B cell (primary cell): ENCODE results near the gene PFN3. TPM values are rescaled to one million over a fixed set of nuclear protein-coding genes. Genes with fewer than 3 reads are reported as not detected.
"Not testable (repeated sequence)": the region's sequence is repeated elsewhere in the genome, so short reads cannot be mapped to it uniquely, and the experiment has no call there.

Source experiments
- ATAC-seq: fragments of 200-7000 bp; cut with Tn5 transposase; one replicate; pipeline ENCODE4 v1.10.0; 2021; ENCODE audit warnings: low read depth, mild to moderate bottlenecking, moderate number of reproducible peaks, moderate library complexity
- CTCF ChIA-PET: fragments of 350-600 bp; sonication (Branson Sonifier 250); formaldehyde crosslinking; loops from one replicate; lab custom pipeline; 2021; ENCODE audit warnings: antibody characterized with exemption, inconsistent platforms; lab: Charles Lee
- POLR2A ChIA-PET: fragments of 350-600 bp; sonication (Branson Sonifier 250); formaldehyde crosslinking; loops from one replicate; lab custom pipeline; 2021; ENCODE audit warnings: antibody characterized with exemption; lab: Charles Lee
- DNase-seq: peaks from one replicate; pipeline ENCODE4 v3.0.0; 2013
- H2AFZ ChIP-seq: 2 replicates; pipeline ENCODE4 v1.6.1; 2012; ENCODE audit warnings: mild to moderate bottlenecking, low read depth, low read length; ENCODE audit not compliant: insufficient read depth, poor library complexity, severe bottlenecking
- H3K27ac ChIP-seq, 2 donors: 1 replicate in 1 of 2; 2 replicates in 1 of 2; pipeline ENCODE4 v1.5.1; 2012 to 2013; ENCODE audit warnings: low read length in 2 of 2, mild to moderate bottlenecking in 2 of 2, moderate library complexity in 1 of 2
- H3K27me3 ChIP-seq, 4 experiments: fragments of 200-600 bp in 1 of 4; sonication (generic) in 1 of 4; replicated peaks in 1 of 4; 1 replicate in 2 of 4; 2 replicates in 2 of 4; pipeline versions ENCODE4 v1.6.1 to v1.7.0; 2013 to 2016; ENCODE audit warnings: low read length in 3 of 4, mild to moderate bottlenecking in 2 of 4, mixed read lengths in 1 of 4, moderate library complexity in 1 of 4; ENCODE audit not compliant: insufficient read depth in 4 of 4, control insufficient read depth in 3 of 4; ENCODE audit errors: control extremely low read depth in 1 of 4
- H3K36me3 ChIP-seq, 2 experiments: replicated peaks in 1 of 2; 1 replicate in 1 of 2; 2 replicates in 1 of 2; pipeline versions ENCODE4 v1.6.1 to v1.7.1; 2013; ENCODE audit warnings: low read length in 1 of 2; ENCODE audit not compliant: insufficient read depth in 2 of 2, control insufficient read depth in 1 of 2; ENCODE audit errors: control extremely low read depth in 1 of 2, extremely low read depth in 1 of 2
- H3K4me1 ChIP-seq, 2 donors: fragments of 200-600 bp in 1 of 2; sonication (generic) in 1 of 2; 1 replicate in 1 of 2; 2 replicates in 1 of 2; pipeline versions ENCODE4 v1.5.1 to v1.6.1; 2013 to 2017; ENCODE audit warnings: low read length in 2 of 2; ENCODE audit not compliant: control insufficient read depth in 2 of 2, insufficient read depth in 2 of 2
- H3K4me2 ChIP-seq: replicated peaks from 2 replicates; pipeline ENCODE3; 2012; ENCODE audit warnings: mild to moderate bottlenecking, low read depth, low read length; ENCODE audit not compliant: poor library complexity, severe bottlenecking
- H3K4me3 ChIP-seq, 5 experiments: fragments of 200-600 bp in 1 of 5; sonication (generic) in 1 of 5; 1 replicate in 3 of 5; 2 replicates in 2 of 5; pipeline versions ENCODE4 v1.5.1 to v1.7.0; 2011 to 2016; ENCODE audit warnings: low read length in 4 of 5, mild to moderate bottlenecking in 4 of 5, low read depth in 2 of 5, control low read depth in 1 of 5, moderate library complexity in 1 of 5; ENCODE audit not compliant: insufficient read depth in 1 of 5; ENCODE audit errors: control extremely low read depth in 1 of 5, extremely low read depth in 1 of 5
- H3K79me2 ChIP-seq: fragments of 200-600 bp; sonication (generic); one replicate; pipeline ENCODE4 v1.6.0; 2016; ENCODE audit warnings: low read length; ENCODE audit not compliant: control insufficient read depth, insufficient read depth
- H3K9ac ChIP-seq: fragments of 200-600 bp; sonication (generic); 2 replicates; pipeline ENCODE4 v1.6.1; 2017; ENCODE audit warnings: mild to moderate bottlenecking, low read length, moderate library complexity
- H3K9me3 ChIP-seq, 3 donors: one replicate each; pipeline versions ENCODE4 v1.6.1 to v1.7.1; 2013; ENCODE audit warnings: low read length in 2 of 3; ENCODE audit not compliant: control insufficient read depth in 2 of 3, insufficient read depth in 1 of 3; ENCODE audit errors: control extremely low read depth in 1 of 3
- H4K20me1 ChIP-seq: 2 replicates; pipeline ENCODE4 v1.6.0; 2012; ENCODE audit warnings: mild to moderate bottlenecking, low read length; ENCODE audit not compliant: insufficient read depth, control insufficient read depth, poor library complexity, severe bottlenecking
- H3K27ac Mint-ChIP-seq: one replicate; pipeline ENCODE4 v1.8.0; 2021; ENCODE audit warnings: mixed read lengths
- H3K27me3 Mint-ChIP-seq: one replicate; pipeline ENCODE4 v1.8.0; 2021; ENCODE audit warnings: mixed read lengths
- H3K4me1 Mint-ChIP-seq: one replicate; pipeline ENCODE4 v1.8.0; 2021; ENCODE audit warnings: mixed read lengths
- H3K4me3 Mint-ChIP-seq: one replicate; pipeline ENCODE4 v1.8.0; 2021; ENCODE audit warnings: mixed read lengths
- H3K9me3 Mint-ChIP-seq: one replicate; pipeline ENCODE4 v1.8.0; 2022; ENCODE audit warnings: mixed read lengths; ENCODE audit not compliant: insufficient read depth
- EZH2 ChIP-seq: IDR thresholded peaks from 2 replicates; pipeline ENCODE4 v1.6.1; 2012; ENCODE audit warnings: borderline replicate concordance, low read depth, mild to moderate bottlenecking, moderate library complexity, low read length; ENCODE audit not compliant: insufficient read depth, poor library complexity, severe bottlenecking
- WGBS: methylation state at CpG from one replicate; pipeline ENCODE4 v1.1.5; 2013; ENCODE audit warnings: missing lambda C conversion rate; ENCODE audit not compliant: insufficient coverage; 5-methylcytosine and 5-hydroxymethylcytosine counted together
- intact Hi-C: fragments of 100-400 bp; cut with micrococcal nuclease; formaldehyde crosslinking; loops from one replicate; pipeline ENCODE4 v1.10.0; 2022
- polyA plus RNA-seq: library from polyadenylated mRNA; depleted of rRNA; stranded (reverse); fragments of >200 nt; gene quantifications from 2 replicates; pipeline ENCODE4 v1.2.3, GENCODE V29; 2012
- total RNA-seq, 2 donors: library from RNA; stranded (reverse); fragments of 120-200 nt in 1 of 2; gene quantifications; 1 replicate in 1 of 2; 2 replicates in 1 of 2; pipeline versions ENCODE4 v1.2.3 to v1.2.4, GENCODE V29; 2013 to 2022
- TF ChIP-seq, protein P1 (sequence below): fragments of 200-600 bp; IDR thresholded peaks from one replicate; pipeline ENCODE4 v1.8.0; 2022; ENCODE audit warnings: antibody characterized with exemption, mild to moderate bottlenecking

PFN3 gene
- total and polyA plus RNA-seq, 2 donors (not counting 1 experiment from before 2014, with no cell fraction given): not detected

DNA sequence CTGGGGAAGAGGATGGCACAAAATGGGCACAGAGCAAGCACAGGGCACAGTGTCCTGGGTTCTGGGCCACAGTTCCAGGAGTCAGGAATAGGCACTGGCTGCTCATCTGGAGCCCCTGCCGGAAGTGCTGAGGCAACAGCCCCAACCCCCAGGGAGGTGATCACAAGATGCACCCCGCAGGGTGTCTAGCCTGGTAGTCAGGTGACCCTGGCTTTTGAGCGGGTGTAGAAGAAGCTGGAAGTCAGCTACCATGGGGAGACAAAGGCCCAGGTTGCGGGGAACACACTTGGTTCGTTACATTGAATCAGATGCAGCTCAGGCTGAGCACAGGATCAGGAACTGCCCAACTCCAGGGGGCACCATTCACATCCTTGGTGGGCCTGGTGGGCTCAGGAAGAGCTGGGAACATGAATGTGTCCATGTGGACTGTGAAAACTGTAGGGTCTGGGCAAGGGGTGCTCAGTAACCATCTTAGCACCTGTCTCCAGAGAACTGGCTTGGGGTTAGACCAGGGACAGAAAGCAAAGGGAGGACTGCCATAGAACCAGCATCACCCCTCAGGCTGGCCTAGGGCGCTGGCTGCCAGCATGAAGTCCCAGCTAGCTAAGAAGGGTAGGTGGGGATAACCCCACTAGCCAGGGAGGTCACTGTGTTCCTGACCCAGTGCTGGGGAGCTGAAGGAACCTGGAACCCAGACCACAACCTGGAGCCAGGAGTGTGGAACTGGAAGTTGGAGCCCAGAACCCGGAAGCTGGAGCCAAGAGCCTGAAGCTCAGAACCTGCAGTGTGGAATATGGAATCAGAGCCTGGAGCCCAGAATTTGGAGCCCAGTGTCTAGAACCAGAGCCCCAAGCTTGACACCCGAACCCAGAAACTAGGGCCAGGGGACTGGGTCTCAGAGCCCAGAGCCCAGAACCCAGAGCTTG lies 22.3 kb downstream of the PFN3 start:
- WGBS: 90% methylated on average over 7 of the region's 8 CpGs
- Histone ChIP-seq H3K36me3 (peaks cover 0 to 3% of the 10 kb centered on the region in 2 experiments), H3K27me3 (peaks cover 0 to 6% (median 0%) of the 10 kb centered on the region in 4 experiments), H3K4me2 (no peak overlapping the region), H3K4me3 (no peak overlapping the region), H3K79me2 (no peaks in the 10 kb centered on the region), H3K27ac (no peak overlapping the region), H3K9me3 (no peaks in the 10 kb centered on the region), H2AFZ (no peak overlapping the region), H3K9ac (no peak overlapping the region), H3K4me1 (peaks cover 0 to under 1% of the 10 kb centered on the region in 2 donors), H4K20me1 (no peaks in the 10 kb centered on the region)
- ChIA-PET CTCF (interaction anchor here (0.7 to 2.2 kb wide), 6 partner anchors 9 to 743 kb away, joined by 3 to 12 read pairs (median 6); no protein-coding TSS in a partner anchor), POLR2A (interaction anchor here (0.6 kb wide), 1 partner anchor 119 kb away, joined by 6 read pairs; no protein-coding TSS in a partner anchor)
- H3K27me3 Mint-ChIP-seq: peaks cover 4% of the 10 kb centered on the region
- no peaks in the 10 kb centered on the region for H3K9me3 Mint-ChIP-seq
- no peak for DNase-seq
- no peak overlapping the region for H3K27ac Mint-ChIP-seq
- H3K4me3 Mint-ChIP-seq: no peak overlapping the region
- intact Hi-C loops: no loop called here
- peaks cover 3% of the 10 kb centered on the region for H3K4me1 Mint-ChIP-seq
- TF ChIP-seq EZH2: no peak
- TF ChIP-seq, protein P1, sequence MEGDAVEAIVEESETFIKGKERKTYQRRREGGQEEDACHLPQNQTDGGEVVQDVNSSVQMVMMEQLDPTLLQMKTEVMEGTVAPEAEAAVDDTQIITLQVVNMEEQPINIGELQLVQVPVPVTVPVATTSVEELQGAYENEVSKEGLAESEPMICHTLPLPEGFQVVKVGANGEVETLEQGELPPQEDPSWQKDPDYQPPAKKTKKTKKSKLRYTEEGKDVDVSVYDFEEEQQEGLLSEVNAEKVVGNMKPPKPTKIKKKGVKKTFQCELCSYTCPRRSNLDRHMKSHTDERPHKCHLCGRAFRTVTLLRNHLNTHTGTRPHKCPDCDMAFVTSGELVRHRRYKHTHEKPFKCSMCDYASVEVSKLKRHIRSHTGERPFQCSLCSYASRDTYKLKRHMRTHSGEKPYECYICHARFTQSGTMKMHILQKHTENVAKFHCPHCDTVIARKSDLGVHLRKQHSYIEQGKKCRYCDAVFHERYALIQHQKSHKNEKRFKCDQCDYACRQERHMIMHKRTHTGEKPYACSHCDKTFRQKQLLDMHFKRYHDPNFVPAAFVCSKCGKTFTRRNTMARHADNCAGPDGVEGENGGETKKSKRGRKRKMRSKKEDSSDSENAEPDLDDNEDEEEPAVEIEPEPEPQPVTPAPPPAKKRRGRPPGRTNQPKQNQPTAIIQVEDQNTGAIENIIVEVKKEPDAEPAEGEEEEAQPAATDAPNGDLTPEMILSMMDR: no peak
- ATAC-seq: no peak

DNA sequence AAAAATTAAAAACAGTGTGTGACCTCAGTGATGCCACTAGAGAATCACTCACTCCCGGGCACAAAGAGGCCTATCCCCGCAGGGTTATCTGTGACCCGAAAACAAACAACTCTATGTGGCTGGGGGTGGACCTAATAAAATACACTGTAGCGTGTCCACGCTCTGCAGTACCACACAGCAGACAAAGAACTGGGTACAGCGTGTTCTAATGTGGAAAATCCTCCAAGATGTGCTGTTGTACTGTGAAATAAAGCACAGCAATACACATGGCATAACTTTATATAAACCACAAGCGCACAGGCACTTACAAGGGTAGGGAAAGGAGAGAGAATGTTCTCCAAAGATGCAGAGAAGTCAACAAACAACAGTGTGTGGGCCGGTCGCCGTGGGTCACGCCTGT lies 24.4 kb downstream of the PFN3 start:
- Histone ChIP-seq H3K9me3 (no peaks in the 10 kb centered on the region), H3K4me1 (peaks cover 19 to 20% of the 10 kb centered on the region in 2 donors), H3K27ac (no peak overlapping the region), H3K79me2 (no peaks in the 10 kb centered on the region), H2AFZ (no peak overlapping the region), H3K4me2 (no peak overlapping the region), H3K4me3 (no peak overlapping the region), H3K9ac (no peak overlapping the region), H4K20me1 (peaks cover 13% of the 10 kb centered on the region), H3K36me3 (peaks cover 0 to 15% of the 10 kb centered on the region in 2 experiments), H3K27me3 (no peaks in the 10 kb centered on the region)
- Mint-ChIP-seq H3K9me3 (no peaks in the 10 kb centered on the region), H3K27me3 (no peaks in the 10 kb centered on the region), H3K27ac (no peak overlapping the region), H3K4me3 (no peak overlapping the region), H3K4me1 (peaks cover 22% of the 10 kb centered on the region)
- CTCF ChIA-PET: no interaction called here
- POLR2A ChIA-PET: no interaction called here
- intact Hi-C loops: no loop called here
- TF ChIP-seq, protein P1: no peak
- TF ChIP-seq EZH2: no peak
- ATAC-seq (no peak), DNase-seq (no peak)
- 79% methylated on average over 6 of the region's 11 CpGs for WGBS

DNA sequence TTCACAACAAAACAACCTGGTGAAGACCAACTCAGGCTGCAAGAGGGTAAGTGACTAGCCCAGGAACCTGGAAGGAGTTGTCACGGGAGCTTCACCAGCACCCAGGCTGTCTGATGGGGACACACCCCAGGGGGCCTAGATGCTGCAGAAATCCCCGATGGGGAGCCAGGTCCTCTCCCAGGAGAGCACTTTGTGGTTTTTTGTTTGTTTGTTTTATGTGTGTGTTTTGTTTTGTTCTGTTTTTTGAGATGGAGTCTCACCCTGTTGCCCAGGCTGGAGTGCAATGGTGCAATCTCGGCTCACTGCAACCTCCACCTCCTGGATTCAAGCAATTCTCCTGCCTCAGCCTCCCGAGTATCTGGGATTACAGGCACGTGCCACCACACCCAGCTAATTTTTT lies 24.9 kb downstream of the PFN3 start:
- H3K27me3 ChIP-seq, DNase-seq, intact Hi-C loops, H3K4me3 Mint-ChIP-seq, H3K9me3 Mint-ChIP-seq, H3K4me3 ChIP-seq, ATAC-seq, H3K4me2 ChIP-seq, H3K79me2 ChIP-seq, H3K27ac ChIP-seq, H3K9me3 ChIP-seq, H3K9ac ChIP-seq, CTCF ChIA-PET, H2AFZ ChIP-seq, H3K27ac Mint-ChIP-seq, POLR2A ChIA-PET, H3K27me3 Mint-ChIP-seq: not testable (repeated sequence)
- Histone ChIP-seq H3K36me3 (peaks cover 0 to 15% of the 10 kb centered on the region in 2 experiments), H4K20me1 (peaks cover 14% of the 10 kb centered on the region), H3K4me1 (peaks cover 20% of the 10 kb centered on the region in 2 donors)
- WGBS: 59% methylated on average over 2 of the region's 5 CpGs
- peaks cover 23% of the 10 kb centered on the region for H3K4me1 Mint-ChIP-seq
